Heart left ventricle (tissue), 13 donors: Measurements from ENCODE around the gene MARCHF2.

Experiments
- POLR2A ChIP-seq, 2 donors: fragments of 450-650 bp; IDR thresholded peaks; one replicate each; pipeline ENCODE4 v1.6.1; 2017; ENCODE audit warnings: antibody characterized with exemption in 2 of 2, mild to moderate bottlenecking in 2 of 2, moderate library complexity in 2 of 2
- TF ChIP-seq, protein P1 (sequence below), 12 donors: fragments of 200-600 bp; sonication (generic) in 4 of 12; IDR thresholded peaks; one replicate each; pipeline versions ENCODE4 v1.5.0 to v1.8.0; 2018 to 2022; ENCODE audit warnings: antibody characterized with exemption in 12 of 12, mild to moderate bottlenecking in 5 of 12
- donor health status: ischemic (EF 13 %, LVEDD 7.1; RV severe dilation, severe dysfunction).
- donor health status: DM: no; HTN: yes; CAD: no.
- donor health status: DM: no; HTN: no; CAD: no.
- donor health status: ischemic (EF 25% LVEDD 6.9; RV normal size, moderate dysfunction).
- donor health status: ischemic (EF 25% LVEDD 5.7; RV mildly dilated, moderate dysfunction).
- donor health status: ischemic (EF 35%, LVEDD 5.7; RV mildly dilated, moderate dysfunction).
- donor health status: nonischemic (EF 11% LVEDD 7.7; RV severe dilation, severe dysfunction).
- donor health status: DM: yes; HTN: yes; CAD: no.
- donor health status: PGD.
- donor health status: ischemic (EF 29% LVEDD 5.4; RV normal size, mild dysfunction).
- donor health status: nonischemic (EF 23%, LVEDD 6.1; RV moderate dilation, normal function).

- TF ChIP-seq, protein P1, sequence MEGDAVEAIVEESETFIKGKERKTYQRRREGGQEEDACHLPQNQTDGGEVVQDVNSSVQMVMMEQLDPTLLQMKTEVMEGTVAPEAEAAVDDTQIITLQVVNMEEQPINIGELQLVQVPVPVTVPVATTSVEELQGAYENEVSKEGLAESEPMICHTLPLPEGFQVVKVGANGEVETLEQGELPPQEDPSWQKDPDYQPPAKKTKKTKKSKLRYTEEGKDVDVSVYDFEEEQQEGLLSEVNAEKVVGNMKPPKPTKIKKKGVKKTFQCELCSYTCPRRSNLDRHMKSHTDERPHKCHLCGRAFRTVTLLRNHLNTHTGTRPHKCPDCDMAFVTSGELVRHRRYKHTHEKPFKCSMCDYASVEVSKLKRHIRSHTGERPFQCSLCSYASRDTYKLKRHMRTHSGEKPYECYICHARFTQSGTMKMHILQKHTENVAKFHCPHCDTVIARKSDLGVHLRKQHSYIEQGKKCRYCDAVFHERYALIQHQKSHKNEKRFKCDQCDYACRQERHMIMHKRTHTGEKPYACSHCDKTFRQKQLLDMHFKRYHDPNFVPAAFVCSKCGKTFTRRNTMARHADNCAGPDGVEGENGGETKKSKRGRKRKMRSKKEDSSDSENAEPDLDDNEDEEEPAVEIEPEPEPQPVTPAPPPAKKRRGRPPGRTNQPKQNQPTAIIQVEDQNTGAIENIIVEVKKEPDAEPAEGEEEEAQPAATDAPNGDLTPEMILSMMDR (IDR thresholded peaks at IDR 0.05) = no peak
- TF ChIP-seq POLR2A (IDR thresholded peaks at IDR 0.05) = no peak
These were observed 73.6 kb downstream of the MARCHF2 start for GRCh38 chr19:8486661-8487136.
